Liver (tissue), 3 donors: ENCODE data around the gene VGLL4.

Experiments
- CTCF ChIP-seq: fragments of 150-350 bp; IDR thresholded peaks from 2 replicates; pipeline ENCODE4 v1.5.1; 2017; ENCODE audit warnings: improper control_type of control experiment, low read depth, low read length; ENCODE audit not compliant: missing input control
- FOXA1 ChIP-seq: IDR thresholded peaks from 2 replicates; pipeline ENCODE4 v1.6.1; 2016; ENCODE audit warnings: antibody characterized with exemption
- GABPA ChIP-seq, 2 donors: IDR thresholded peaks in 1 of 2; conservative IDR thresholded peaks in 1 of 2; 2 replicates each; pipeline ENCODE4 v1.6.1; 2016; ENCODE audit warnings: antibody characterized with exemption in 2 of 2, mild to moderate bottlenecking in 1 of 2, moderate library complexity in 1 of 2
- HNF4G ChIP-seq: IDR thresholded peaks from 2 replicates; pipeline ENCODE4 v1.6.1; 2016; ENCODE audit warnings: antibody characterized with exemption
- MAX ChIP-seq: IDR thresholded peaks from 2 replicates; pipeline ENCODE4 v1.6.1; 2016; ENCODE audit warnings: antibody characterized with exemption
- RAD21 ChIP-seq, 2 donors: IDR thresholded peaks; 2 replicates each; pipeline ENCODE4 v1.6.1; 2016; ENCODE audit warnings: antibody characterized with exemption in 2 of 2, mild to moderate bottlenecking in 2 of 2
- REST ChIP-seq: IDR thresholded peaks from 2 replicates; pipeline ENCODE4 v1.6.1; 2016; ENCODE audit warnings: antibody characterized with exemption, mild to moderate bottlenecking
- donor health status: healthy.
- donor health status: healthy.

- TF ChIP-seq CTCF (no peak), REST (no peak), FOXA1 (no peak), GABPA (IDR thresholded peaks at IDR 0.05 in 1 of 2, conservative IDR thresholded peaks at IDR 0.05 in 1 of 2) (no peak), HNF4G (no peak), RAD21 (IDR thresholded peaks at IDR 0.05) (no peak), MAX (no peak)
Observed at GRCh38 chr3:11587766-11588165, 55.9 kb downstream of the VGLL4 start.
